HepG2 (cell line): ENCODE data around the gene LRRC8D.

Experiments
- CBFB ChIP-seq: sonication (generic); formaldehyde crosslinking; IDR thresholded peaks from 2 replicates; pipeline ENCODE4 v1.4.0; 2020; ENCODE audit warnings: missing genetic modification reagents
- CTCF ChIP-seq: sonication (generic); formaldehyde crosslinking; IDR thresholded peaks from 2 replicates; pipeline ENCODE4 v1.5.0; 2020; ENCODE audit warnings: mild to moderate bottlenecking, missing genetic modification reagents, moderate library complexity
- HNRNPLL ChIP-seq: fragments of 200-400 bp; formaldehyde crosslinking; IDR thresholded peaks from 2 replicates; pipeline ENCODE4 v1.6.1; 2017; ENCODE audit warnings: mild to moderate bottlenecking, low read depth, low read length; ENCODE audit not compliant: poor library complexity, severe bottlenecking
- JARID2 ChIP-seq: sonication (generic); formaldehyde crosslinking; IDR thresholded peaks from 2 replicates; pipeline ENCODE4 v1.8.1; 2023; ENCODE audit warnings: missing genetic modification reagents, inconsistent platforms; ENCODE audit not compliant: insufficient replicate concordance
- NBN ChIP-seq: fragments of 450-650 bp; conservative IDR thresholded peaks from 2 replicates; pipeline ENCODE4 v1.6.1; 2017
- NFYB ChIP-seq: sonication (generic); formaldehyde crosslinking; IDR thresholded peaks from 2 replicates; pipeline ENCODE4 v1.4.0; 2020; ENCODE audit warnings: missing genetic modification reagents
- POLR2A ChIP-seq, 2 experiments: IDR thresholded peaks; 2 replicates each; pipeline ENCODE4 v1.6.1; 2011; ENCODE audit warnings: low read depth in 2 of 2, low read length in 2 of 2, mild to moderate bottlenecking in 1 of 2, moderate library complexity in 1 of 2; ENCODE audit not compliant: insufficient read depth in 1 of 2
- RAD21 ChIP-seq: fragments of 450-650 bp; formaldehyde crosslinking; IDR thresholded peaks from 2 replicates; pipeline ENCODE4 v1.5.0; 2020; ENCODE audit warnings: mild to moderate bottlenecking
- RAD51 ChIP-seq: fragments of 450-650 bp; IDR thresholded peaks from 2 replicates; pipeline ENCODE4 v1.6.1; 2016; ENCODE audit warnings: borderline replicate concordance
- ZNF383 ChIP-seq: sonication (generic); formaldehyde crosslinking; IDR thresholded peaks from 2 replicates; pipeline ENCODE4 v1.4.0; 2020; ENCODE audit warnings: missing genetic modification reagents, mild to moderate bottlenecking, borderline replicate concordance
- TF ChIP-seq, protein P1 (sequence below): IDR thresholded peaks from 2 replicates; pipeline ENCODE4 v1.6.1; 2016

- TF ChIP-seq HNRNPLL, result no peak
- no peak for TF ChIP-seq POLR2A (IDR thresholded peaks at IDR 0.05; ENCODE audit: insufficient read depth in 1 of 2, low read depth in 2 of 2, low read length in 2 of 2)
- TF ChIP-seq CBFB (CRISPR knock-in tag), result no peak
- TF ChIP-seq, protein P1, sequence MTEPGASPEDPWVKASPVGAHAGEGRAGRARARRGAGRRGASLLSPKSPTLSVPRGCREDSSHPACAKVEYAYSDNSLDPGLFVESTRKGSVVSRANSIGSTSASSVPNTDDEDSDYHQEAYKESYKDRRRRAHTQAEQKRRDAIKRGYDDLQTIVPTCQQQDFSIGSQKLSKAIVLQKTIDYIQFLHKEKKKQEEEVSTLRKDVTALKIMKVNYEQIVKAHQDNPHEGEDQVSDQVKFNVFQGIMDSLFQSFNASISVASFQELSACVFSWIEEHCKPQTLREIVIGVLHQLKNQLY (CRISPR knock-in tag), result no peak
- no peak for TF ChIP-seq CTCF (CRISPR knock-in tag)
- TF ChIP-seq JARID2 (CRISPR knock-in tag), result no peak
- no peak for TF ChIP-seq RAD21
- TF ChIP-seq NFYB (CRISPR knock-in tag), result no peak
- no peak for TF ChIP-seq ZNF383 (CRISPR knock-in tag)
- no peak for TF ChIP-seq NBN
- TF ChIP-seq RAD51, result no peak
Observed at GRCh38 chr1:89890085-89890752, 69.4 kb downstream of the LRRC8D start.
